ENCODE results near the gene TGM3. TPM values are rescaled to one million over a fixed set of nuclear protein-coding genes. Genes with fewer than 3 reads are reported as not detected.

The TGM3 gene
- total RNA-seq, 2 donors from 2014 or later: not detected

Other genes with a start within 250 kb of the TGM3 start
- gene STK35, start 194.2 kb upstream of the TGM3 start, total RNA-seq: 10 to 100 TPM; 10.6 to 13.2 TPM
- gene TGM6, start 84.9 kb downstream of the TGM3 start, total RNA-seq: not detected
- 100 to 1,000 TPM in 1 of 2 donors, 10 to 100 TPM in 1; 68.4 to 111 TPM for gene SNRPB, start 174.8 kb downstream of the TGM3 start, total RNA-seq
- gene ZNF343, start 212.9 kb downstream of the TGM3 start, total RNA-seq: 10 to 100 TPM in 1 of 2 donors, 1 to 10 TPM in 1; 9.5 to 10.0 TPM
- gene TMC2, start 240.6 kb downstream of the TGM3 start, total RNA-seq: under 1 TPM; 0.14 to 0.56 TPM

Data from posterior vena cava (tissue), 2 donors.